WTC11 (cell line): Measurements from ENCODE around the gene RAB11FIP3. TPM values are rescaled to one million over a fixed set of nuclear protein-coding genes. Genes with fewer than 3 reads are reported as not detected.
A peak's percentile ranks its signal among the peaks of the same experiment; 100 is the strongest.

ENCODE experiments used
- ATAC-seq: fragments of 200-7000 bp; cut with Tn5 transposase; 2 replicates; pipeline ENCODE4 v1.10.0; 2021; ENCODE audit warnings: mild to moderate bottlenecking, moderate library complexity
- CTCF ChIA-PET: fragments of 300-600 bp; sonication (Branson Sonifier 250); formaldehyde crosslinking; loops from one replicate; lab custom pipeline; 2021; ENCODE audit warnings: antibody characterized with exemption; lab: Charles Lee
- POLR2A ChIA-PET: fragments of 350-600 bp; sonication (Branson Sonifier 250); formaldehyde crosslinking; loops from one replicate; lab custom pipeline; 2021; ENCODE audit warnings: antibody characterized with exemption; lab: Charles Lee
- DNase-seq: peaks from one replicate; pipeline ENCODE4 v3.0.0; 2021; ENCODE audit warnings: low spot score
- H3K27ac Mint-ChIP-seq: 2 replicates; pipeline ENCODE4 v1.8.0; 2021; ENCODE audit warnings: mixed read lengths
- H3K27me3 Mint-ChIP-seq: 2 replicates; pipeline ENCODE4 v1.8.0; 2021; ENCODE audit warnings: low read depth, mild to moderate bottlenecking, moderate library complexity, mixed read lengths
- H3K36me3 Mint-ChIP-seq: 2 replicates; pipeline ENCODE4 v1.8.0; 2021; ENCODE audit warnings: mixed read lengths
- H3K4me1 Mint-ChIP-seq: 2 replicates; pipeline ENCODE4 v1.8.0; 2022; ENCODE audit warnings: mixed read lengths
- H3K4me3 Mint-ChIP-seq: 2 replicates; pipeline ENCODE4 v1.8.0; 2021; ENCODE audit warnings: mild to moderate bottlenecking, moderate library complexity, mixed read lengths
- H3K9me3 Mint-ChIP-seq: 2 replicates; pipeline ENCODE4 v1.8.0; 2021; ENCODE audit warnings: mixed read lengths
- ATF1 ChIP-seq: sonication (generic); formaldehyde crosslinking; IDR thresholded peaks from 2 replicates; pipeline ENCODE4 v1.8.1; 2023; ENCODE audit warnings: mild to moderate bottlenecking, moderate library complexity, missing genetic modification reagents
- EMX1 ChIP-seq: fragments of 250-450 bp; sonication (Bioruptor Pico); IDR thresholded peaks from 2 replicates; pipeline ENCODE4 v1.8.0; 2021; ENCODE audit warnings: mild to moderate bottlenecking
- FOXJ3 ChIP-seq: sonication (generic); formaldehyde crosslinking; IDR thresholded peaks from 2 replicates; pipeline ENCODE4 v1.9.0; 2021; ENCODE audit warnings: missing genetic modification reagents, mild to moderate bottlenecking, borderline replicate concordance
- GTF2I ChIP-seq: fragments of 250-450 bp; sonication (Bioruptor Pico); conservative IDR thresholded peaks from 2 replicates; pipeline ENCODE4 v1.4.0; 2021; ENCODE audit warnings: mild to moderate bottlenecking
- NR2C2 ChIP-seq: sonication (generic); formaldehyde crosslinking; IDR thresholded peaks from 2 replicates; pipeline ENCODE4 v1.8.0; 2022; ENCODE audit warnings: mild to moderate bottlenecking, missing genetic modification reagents
- NR3C1 ChIP-seq: sonication (generic); formaldehyde crosslinking; conservative IDR thresholded peaks from 2 replicates; pipeline ENCODE4 v1.8.1; 2023; ENCODE audit warnings: low read depth, mild to moderate bottlenecking, missing genetic modification reagents
- OVOL2 ChIP-seq: fragments of 250-450 bp; sonication (Bioruptor Pico); IDR thresholded peaks from 2 replicates; pipeline ENCODE4 v1.9.0; 2021; ENCODE audit warnings: mild to moderate bottlenecking, borderline replicate concordance
- RELA ChIP-seq: sonication (generic); formaldehyde crosslinking; IDR thresholded peaks from 2 replicates; pipeline ENCODE4 v1.8.1; 2022; ENCODE audit warnings: missing genetic modification reagents, mild to moderate bottlenecking, borderline replicate concordance
- ZNF232 ChIP-seq: sonication (generic); formaldehyde crosslinking; IDR thresholded peaks from 2 replicates; pipeline ENCODE4 v1.8.0; 2022; ENCODE audit warnings: mild to moderate bottlenecking, missing genetic modification reagents
- ZNF671 ChIP-seq: fragments of 250-450 bp; sonication (Bioruptor Pico); IDR thresholded peaks from 2 replicates; pipeline ENCODE4 v1.8.0; 2021; ENCODE audit warnings: mild to moderate bottlenecking
- total RNA-seq: library from RNA; stranded (reverse); gene quantifications from 3 replicates; pipeline ENCODE4 v1.2.3, GENCODE V29; 2021
- TF ChIP-seq, protein P1 (sequence below): sonication (generic); formaldehyde crosslinking; conservative IDR thresholded peaks from 2 replicates; pipeline ENCODE4 v1.8.1; 2022; ENCODE audit warnings: mild to moderate bottlenecking, missing genetic modification reagents
- TF ChIP-seq, protein P2 (sequence below): sonication (generic); formaldehyde crosslinking; IDR thresholded peaks from 2 replicates; pipeline ENCODE4 v1.8.0; 2023; ENCODE audit warnings: mild to moderate bottlenecking, missing genetic modification reagents
- TF ChIP-seq, protein P3 (sequence below): sonication (generic); formaldehyde crosslinking; IDR thresholded peaks from 2 replicates; pipeline ENCODE4 v1.8.0; 2023; ENCODE audit warnings: missing genetic modification reagents
- TF ChIP-seq, protein P4 (sequence below): fragments of 250-450 bp; sonication (Bioruptor Pico); IDR thresholded peaks from 2 replicates; pipeline ENCODE4 v1.9.0; 2021; ENCODE audit warnings: moderate library complexity, mild to moderate bottlenecking, inconsistent platforms, borderline replicate concordance
- TF ChIP-seq, protein P5 (sequence below): sonication (generic); formaldehyde crosslinking; IDR thresholded peaks from 2 replicates; pipeline ENCODE4 v1.8.1; 2022; ENCODE audit warnings: mild to moderate bottlenecking, moderate library complexity, missing genetic modification reagents
- TF ChIP-seq, protein P6 (sequence below): sonication (generic); formaldehyde crosslinking; IDR thresholded peaks from 2 replicates; pipeline ENCODE4 v1.8.1; 2023; ENCODE audit warnings: mild to moderate bottlenecking, missing genetic modification reagents
- TF ChIP-seq, protein P7 (sequence below): fragments of 250-450 bp; sonication (Bioruptor Pico); IDR thresholded peaks from 2 replicates; pipeline ENCODE4 v2.1.2; 2022; ENCODE audit warnings: mild to moderate bottlenecking, moderate library complexity

RAB11FIP3 gene
- total RNA-seq, 1 experiment from 2014 or later, result 38.6 TPM

DNA sequence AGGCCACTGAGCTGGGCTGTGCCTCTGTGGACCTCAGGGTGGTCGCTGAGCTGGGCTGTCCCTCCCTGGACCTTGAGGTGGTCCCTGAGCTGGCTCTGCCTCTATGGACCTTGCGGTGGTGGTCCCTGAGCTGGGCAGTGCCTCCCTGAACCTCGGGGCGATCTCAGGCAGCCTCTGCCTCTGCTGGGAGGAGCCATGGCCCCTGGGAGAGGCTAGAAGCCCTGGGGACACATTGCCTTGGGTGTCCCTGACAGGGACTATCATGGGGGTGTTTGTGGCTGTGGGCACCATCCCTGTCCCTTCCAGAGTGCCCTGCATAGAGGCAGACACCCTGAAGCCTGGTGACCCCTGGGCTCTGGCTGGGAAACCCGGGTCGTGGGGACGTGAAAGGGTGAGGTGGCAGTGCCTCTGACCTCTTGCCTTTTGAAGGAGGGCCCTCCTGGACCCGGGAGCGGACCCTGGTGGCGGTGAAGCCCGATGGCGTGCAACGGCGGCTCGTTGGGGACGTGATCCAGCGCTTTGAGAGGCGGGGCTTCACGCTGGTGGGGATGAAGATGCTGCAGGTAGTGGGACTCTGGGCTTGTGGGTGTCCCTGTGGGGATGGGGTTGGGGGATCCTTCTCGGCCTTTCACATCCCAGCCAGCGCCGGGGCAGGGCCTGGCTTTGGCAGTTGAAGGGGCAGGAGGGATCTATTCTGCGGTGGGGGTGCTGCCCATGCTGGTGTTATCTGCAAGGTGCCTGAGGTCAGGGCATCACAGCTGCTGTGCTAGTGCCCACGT lies 26.7 kb upstream of the RAB11FIP3 start:
- ChIA-PET CTCF (interaction anchor here (0.8 to 1.9 kb wide), 8 partner anchors 8 to 249 kb away, joined by 3 to 10 read pairs (median 3); no protein-coding TSS in a partner anchor), POLR2A (no interaction called here)
- ATAC-seq, result no peak
- H3K27ac Mint-ChIP-seq, result peak overlapping the region; percentile 86
- H3K27me3 Mint-ChIP-seq, result peaks cover 3% of the 10 kb centered on the region; the same call in 1 of the 2 replicates
- DNase-seq, result peak; percentile 57
- H3K9me3 Mint-ChIP-seq, result no peaks in the 10 kb centered on the region
- peaks cover 5% of the 10 kb centered on the region; the same call in 1 of the 2 replicates for H3K36me3 Mint-ChIP-seq
- H3K4me1 Mint-ChIP-seq, result peaks cover 25% of the 10 kb centered on the region
- H3K4me3 Mint-ChIP-seq, result peak overlapping the region; percentile 67
- TF ChIP-seq FOXJ3 (CRISPR knock-in tag) (no peak), RELA (CRISPR knock-in tag) (no peak), OVOL2 (CRISPR knock-in tag) (no peak), EMX1 (CRISPR knock-in tag) (no peak), ZNF232 (CRISPR knock-in tag) (no peak), NR3C1 (CRISPR knock-in tag) (no peak), ZNF671 (CRISPR knock-in tag) (no peak), GTF2I (CRISPR knock-in tag) (no peak), NR2C2 (CRISPR knock-in tag) (no peak)
- TF ChIP-seq, protein P1, sequence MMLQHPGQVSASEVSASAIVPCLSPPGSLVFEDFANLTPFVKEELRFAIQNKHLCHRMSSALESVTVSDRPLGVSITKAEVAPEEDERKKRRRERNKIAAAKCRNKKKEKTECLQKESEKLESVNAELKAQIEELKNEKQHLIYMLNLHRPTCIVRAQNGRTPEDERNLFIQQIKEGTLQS (CRISPR knock-in tag), result no peak
- TF ChIP-seq, protein P2, sequence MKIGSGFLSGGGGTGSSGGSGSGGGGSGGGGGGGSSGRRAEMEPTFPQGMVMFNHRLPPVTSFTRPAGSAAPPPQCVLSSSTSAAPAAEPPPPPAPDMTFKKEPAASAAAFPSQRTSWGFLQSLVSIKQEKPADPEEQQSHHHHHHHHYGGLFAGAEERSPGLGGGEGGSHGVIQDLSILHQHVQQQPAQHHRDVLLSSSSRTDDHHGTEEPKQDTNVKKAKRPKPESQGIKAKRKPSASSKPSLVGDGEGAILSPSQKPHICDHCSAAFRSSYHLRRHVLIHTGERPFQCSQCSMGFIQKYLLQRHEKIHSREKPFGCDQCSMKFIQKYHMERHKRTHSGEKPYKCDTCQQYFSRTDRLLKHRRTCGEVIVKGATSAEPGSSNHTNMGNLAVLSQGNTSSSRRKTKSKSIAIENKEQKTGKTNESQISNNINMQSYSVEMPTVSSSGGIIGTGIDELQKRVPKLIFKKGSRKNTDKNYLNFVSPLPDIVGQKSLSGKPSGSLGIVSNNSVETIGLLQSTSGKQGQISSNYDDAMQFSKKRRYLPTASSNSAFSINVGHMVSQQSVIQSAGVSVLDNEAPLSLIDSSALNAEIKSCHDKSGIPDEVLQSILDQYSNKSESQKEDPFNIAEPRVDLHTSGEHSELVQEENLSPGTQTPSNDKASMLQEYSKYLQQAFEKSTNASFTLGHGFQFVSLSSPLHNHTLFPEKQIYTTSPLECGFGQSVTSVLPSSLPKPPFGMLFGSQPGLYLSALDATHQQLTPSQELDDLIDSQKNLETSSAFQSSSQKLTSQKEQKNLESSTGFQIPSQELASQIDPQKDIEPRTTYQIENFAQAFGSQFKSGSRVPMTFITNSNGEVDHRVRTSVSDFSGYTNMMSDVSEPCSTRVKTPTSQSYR (CRISPR knock-in tag), result no peak

DNA sequence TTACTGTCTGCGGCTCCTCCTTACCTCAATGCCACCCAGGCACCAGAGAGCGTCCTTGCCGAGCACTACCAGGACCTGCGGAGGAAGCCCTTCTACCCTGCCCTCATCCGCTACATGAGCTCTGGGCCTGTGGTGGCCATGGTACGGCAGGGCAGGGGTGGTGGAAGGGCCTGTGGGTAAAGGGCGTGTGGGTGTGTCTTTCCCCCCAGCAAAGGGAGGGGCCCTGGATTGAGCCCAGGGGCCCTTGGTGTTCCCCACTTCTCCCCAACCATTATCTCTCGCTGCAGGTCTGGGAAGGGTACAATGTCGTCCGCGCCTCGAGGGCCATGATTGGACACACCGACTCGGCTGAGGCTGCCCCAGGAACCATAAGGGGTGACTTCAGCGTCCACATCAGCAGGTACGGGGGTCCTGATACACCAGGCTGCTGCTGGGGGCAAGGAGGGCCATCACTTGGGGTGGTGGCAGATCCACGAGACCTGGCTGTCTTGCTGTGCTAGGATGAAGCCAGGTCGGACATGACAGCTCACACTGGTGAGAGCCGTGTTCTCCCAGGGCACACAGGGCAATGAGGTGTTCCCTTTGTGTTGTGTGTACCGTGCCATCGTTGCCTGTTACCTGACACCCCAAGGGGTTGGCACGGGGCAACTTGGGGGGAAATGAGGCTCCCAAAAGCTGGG lies 26.0 kb upstream of the RAB11FIP3 start:
- ATAC-seq (no peak), DNase-seq (no peak)
- peaks cover 3% of the 10 kb centered on the region; the same call in 1 of the 2 replicates for H3K27me3 Mint-ChIP-seq
- ChIA-PET CTCF (no interaction called here), POLR2A (interaction anchor here (0.9 kb wide), 1 partner anchor 16 kb away, joined by 3 read pairs; no protein-coding TSS in a partner anchor)
- no peaks in the 10 kb centered on the region for H3K9me3 Mint-ChIP-seq
- H3K36me3 Mint-ChIP-seq, result peaks cover 5% of the 10 kb centered on the region; the same call in 1 of the 2 replicates
- TF ChIP-seq ATF1 (CRISPR knock-in tag), result no peak
- TF ChIP-seq, protein P3, sequence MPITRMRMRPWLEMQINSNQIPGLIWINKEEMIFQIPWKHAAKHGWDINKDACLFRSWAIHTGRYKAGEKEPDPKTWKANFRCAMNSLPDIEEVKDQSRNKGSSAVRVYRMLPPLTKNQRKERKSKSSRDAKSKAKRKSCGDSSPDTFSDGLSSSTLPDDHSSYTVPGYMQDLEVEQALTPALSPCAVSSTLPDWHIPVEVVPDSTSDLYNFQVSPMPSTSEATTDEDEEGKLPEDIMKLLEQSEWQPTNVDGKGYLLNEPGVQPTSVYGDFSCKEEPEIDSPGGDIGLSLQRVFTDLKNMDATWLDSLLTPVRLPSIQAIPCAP (CRISPR knock-in tag), result 0 out of 2 replicates have a peak, but pooled peaks have one; percentile 5
- H3K4me3 Mint-ChIP-seq, result peak overlapping the region; percentile 67
- H3K27ac Mint-ChIP-seq, result no peak overlapping the region
- H3K4me1 Mint-ChIP-seq, result peaks cover 25% of the 10 kb centered on the region

DNA sequence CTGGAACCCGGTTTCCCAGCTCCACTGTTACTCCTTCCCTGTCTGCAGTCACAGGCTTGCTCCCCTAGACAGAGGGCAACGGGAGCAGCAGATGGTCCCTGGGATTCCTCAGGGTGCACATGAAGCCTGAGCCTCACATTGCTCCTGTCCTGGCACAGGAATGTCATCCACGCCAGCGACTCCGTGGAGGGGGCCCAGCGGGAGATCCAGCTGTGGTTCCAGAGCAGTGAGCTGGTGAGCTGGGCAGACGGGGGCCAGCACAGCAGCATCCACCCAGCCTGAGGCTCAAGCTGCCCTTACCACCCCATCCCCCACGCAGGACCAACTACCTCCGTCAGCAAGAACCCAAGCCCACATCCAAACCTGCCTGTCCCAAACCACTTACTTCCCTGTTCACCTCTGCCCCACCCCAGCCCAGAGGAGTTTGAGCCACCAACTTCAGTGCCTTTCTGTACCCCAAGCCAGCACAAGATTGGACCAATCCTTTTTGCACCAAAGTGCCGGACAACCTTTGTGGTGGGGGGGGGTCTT lies 25.3 kb upstream of the RAB11FIP3 start:
- no peak for ATAC-seq

More for the DNA sequence above, 25.3 kb upstream of the RAB11FIP3 start:
- TF ChIP-seq, protein P4, sequence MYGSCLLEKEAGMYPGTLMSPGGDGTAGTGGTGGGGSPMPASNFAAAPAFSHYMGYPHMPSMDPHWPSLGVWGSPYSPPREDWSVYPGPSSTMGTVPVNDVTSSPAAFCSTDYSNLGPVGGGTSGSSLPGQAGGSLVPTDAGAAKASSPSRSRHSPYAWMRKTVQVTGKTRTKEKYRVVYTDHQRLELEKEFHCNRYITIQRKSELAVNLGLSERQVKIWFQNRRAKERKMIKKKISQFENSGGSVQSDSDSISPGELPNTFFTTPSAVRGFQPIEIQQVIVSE (CRISPR knock-in tag), result no peak
- TF ChIP-seq, protein P5, sequence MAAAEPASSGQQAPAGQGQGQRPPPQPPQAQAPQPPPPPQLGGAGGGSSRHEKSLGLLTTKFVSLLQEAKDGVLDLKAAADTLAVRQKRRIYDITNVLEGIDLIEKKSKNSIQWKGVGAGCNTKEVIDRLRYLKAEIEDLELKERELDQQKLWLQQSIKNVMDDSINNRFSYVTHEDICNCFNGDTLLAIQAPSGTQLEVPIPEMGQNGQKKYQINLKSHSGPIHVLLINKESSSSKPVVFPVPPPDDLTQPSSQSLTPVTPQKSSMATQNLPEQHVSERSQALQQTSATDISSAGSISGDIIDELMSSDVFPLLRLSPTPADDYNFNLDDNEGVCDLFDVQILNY, result no peak
- TF ChIP-seq, protein P6, sequence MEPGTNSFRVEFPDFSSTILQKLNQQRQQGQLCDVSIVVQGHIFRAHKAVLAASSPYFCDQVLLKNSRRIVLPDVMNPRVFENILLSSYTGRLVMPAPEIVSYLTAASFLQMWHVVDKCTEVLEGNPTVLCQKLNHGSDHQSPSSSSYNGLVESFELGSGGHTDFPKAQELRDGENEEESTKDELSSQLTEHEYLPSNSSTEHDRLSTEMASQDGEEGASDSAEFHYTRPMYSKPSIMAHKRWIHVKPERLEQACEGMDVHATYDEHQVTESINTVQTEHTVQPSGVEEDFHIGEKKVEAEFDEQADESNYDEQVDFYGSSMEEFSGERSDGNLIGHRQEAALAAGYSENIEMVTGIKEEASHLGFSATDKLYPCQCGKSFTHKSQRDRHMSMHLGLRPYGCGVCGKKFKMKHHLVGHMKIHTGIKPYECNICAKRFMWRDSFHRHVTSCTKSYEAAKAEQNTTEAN (CRISPR knock-in tag), result no peak
- TF ChIP-seq NR2C2 (CRISPR knock-in tag) (no peak), ZNF232 (CRISPR knock-in tag) (no peak), OVOL2 (CRISPR knock-in tag) (no peak)
- TF ChIP-seq, protein P7, sequence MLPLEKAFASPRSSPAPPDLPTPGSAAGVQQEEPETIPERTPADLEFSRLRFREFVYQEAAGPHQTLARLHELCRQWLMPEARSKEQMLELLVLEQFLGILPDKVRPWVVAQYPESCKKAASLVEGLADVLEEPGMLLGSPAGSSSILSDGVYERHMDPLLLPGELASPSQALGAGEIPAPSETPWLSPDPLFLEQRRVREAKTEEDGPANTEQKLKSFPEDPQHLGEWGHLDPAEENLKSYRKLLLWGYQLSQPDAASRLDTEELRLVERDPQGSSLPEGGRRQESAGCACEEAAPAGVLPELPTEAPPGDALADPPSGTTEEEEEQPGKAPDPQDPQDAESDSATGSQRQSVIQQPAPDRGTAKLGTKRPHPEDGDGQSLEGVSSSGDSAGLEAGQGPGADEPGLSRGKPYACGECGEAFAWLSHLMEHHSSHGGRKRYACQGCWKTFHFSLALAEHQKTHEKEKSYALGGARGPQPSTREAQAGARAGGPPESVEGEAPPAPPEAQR (CRISPR knock-in tag), result no peak
- ChIA-PET POLR2A (interaction anchor here (0.7 to 0.9 kb wide), 4 partner anchors 14 to 91 kb away, joined by 3 to 5 read pairs (median 3); no protein-coding TSS in a partner anchor), CTCF (no interaction called here)
- Mint-ChIP-seq H3K4me1 (peaks cover 25% of the 10 kb centered on the region), H3K27me3 (peaks cover 3% of the 10 kb centered on the region; the same call in 1 of the 2 replicates), H3K36me3 (peaks cover 5% of the 10 kb centered on the region; the same call in 1 of the 2 replicates), H3K4me3 (peak overlapping the region; percentile 74), H3K9me3 (no peaks in the 10 kb centered on the region), H3K27ac (peak overlapping the region; percentile 92; the same call in 1 of the 2 replicates)
- DNase-seq, result no peak
